Urinary bladder (tissue), 4 donors: Measurements from ENCODE around the gene TMEM272. TPM values are rescaled to one million over a fixed set of nuclear protein-coding genes. Genes with fewer than 3 reads are reported as not detected.

Source experiments
- DNase-seq: peaks from one replicate; pipeline ENCODE4 v3.0.0-alpha.2; 2015; ENCODE audit errors: extremely low spot score
- H3K27ac ChIP-seq: one replicate; pipeline ENCODE4 v1.5.1; 2013; ENCODE audit warnings: low read depth, mild to moderate bottlenecking, moderate library complexity
- H3K36me3 ChIP-seq: one replicate; pipeline ENCODE4 v1.6.1; 2013; ENCODE audit warnings: mild to moderate bottlenecking, moderate library complexity; ENCODE audit not compliant: insufficient read depth
- H3K4me1 ChIP-seq: one replicate; pipeline ENCODE4 v1.6.1; 2013; ENCODE audit warnings: mild to moderate bottlenecking, moderate library complexity; ENCODE audit not compliant: insufficient read depth
- H3K4me3 ChIP-seq: one replicate; pipeline ENCODE4 v1.5.1; 2013; ENCODE audit warnings: low read depth, low read length
- WGBS: extraction: QIAGEN DNeasy Blood & Tissue Kit; methylation state at CpG from one replicate; pipeline ENCODE4 v1.1.7; 2013; 5-methylcytosine and 5-hydroxymethylcytosine counted together
- polyA plus RNA-seq: library from polyadenylated mRNA; stranded (reverse); fragments of 200-250 nt; gene quantifications from one replicate; pipeline ENCODE4 v1.2.3, GENCODE V29; 2013
- total RNA-seq: library from RNA; depleted of rRNA; stranded (reverse); fragments of >200 nt; gene quantifications from one replicate; pipeline ENCODE4 v1.2.3, GENCODE V29; 2014
- donor health status: healthy with polysubstance abuse.
- donor health status: healthy.

TMEM272 gene
- total and polyA plus RNA-seq, 2 donors, result not detected

DNA sequence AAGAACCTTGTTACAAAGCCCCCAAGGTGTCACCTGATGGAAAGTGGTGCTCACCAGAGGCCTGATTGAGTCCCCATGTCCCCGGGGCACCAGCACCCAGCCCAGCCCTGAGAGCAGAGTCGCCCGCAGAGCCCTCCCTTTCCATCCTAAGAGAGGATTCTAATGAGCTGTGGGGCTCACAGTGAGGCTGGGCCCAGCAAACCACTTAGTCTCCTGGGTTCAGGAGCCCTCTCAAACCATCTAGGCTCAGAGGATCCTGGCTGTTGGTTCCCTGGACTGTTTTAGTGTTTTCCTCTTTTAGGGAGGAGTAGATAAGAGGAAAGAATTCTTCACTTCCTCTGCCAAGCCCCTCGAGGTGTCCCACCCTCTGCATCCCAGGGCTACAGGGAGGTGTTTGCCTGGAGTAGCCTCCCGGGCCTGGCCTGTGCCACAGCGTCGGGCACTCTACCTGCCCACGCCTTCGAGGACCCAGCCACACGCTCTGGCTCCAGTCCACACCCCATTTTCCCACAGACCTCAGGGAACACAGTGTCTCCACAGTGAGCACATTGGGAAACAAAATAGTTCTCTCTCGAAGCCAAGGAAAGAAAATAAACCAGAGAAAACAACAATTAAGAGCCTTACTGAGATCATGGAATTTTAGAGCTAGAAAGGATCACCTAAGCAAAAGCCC is 75.4 kb downstream of the TMEM272 start:
- H3K4me3 ChIP-seq, result no peak overlapping the region
- DNase-seq, result no peak
- H3K36me3 ChIP-seq, result no peaks in the 10 kb centered on the region
- H3K4me1 ChIP-seq, result no peaks in the 10 kb centered on the region
- H3K27ac ChIP-seq, result no peak overlapping the region
- WGBS, result 70% methylated on average over 11 of the region's 11 CpGs

DNA sequence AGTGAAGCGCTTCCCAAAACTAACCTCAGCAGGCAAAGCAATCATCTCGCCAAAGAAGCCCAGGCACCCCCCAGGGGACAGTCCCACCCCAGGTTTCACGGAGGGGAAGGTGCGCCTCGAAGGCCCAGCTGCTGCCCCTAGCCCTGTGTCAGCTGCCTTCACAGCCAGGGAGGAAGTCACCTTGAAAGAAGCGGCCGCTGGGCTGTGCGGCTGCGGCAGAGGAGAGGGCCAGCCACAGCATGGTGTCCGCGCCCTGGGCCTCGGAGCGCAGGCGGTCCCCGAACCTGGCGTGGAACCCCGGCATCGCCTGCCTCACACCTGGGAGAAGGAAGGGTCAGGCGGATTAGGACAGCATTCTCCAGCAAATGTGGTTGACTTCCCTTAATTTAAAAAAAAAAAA is 76.0 kb downstream of the TMEM272 start:
- 95% methylated on average over 19 of the region's 19 CpGs for WGBS
- DNase-seq, result no peak
- no peaks in the 10 kb centered on the region for H3K36me3 ChIP-seq
- H3K4me1 ChIP-seq, result no peaks in the 10 kb centered on the region
- H3K4me3 ChIP-seq, result no peak overlapping the region
- no peak overlapping the region for H3K27ac ChIP-seq

DNA sequence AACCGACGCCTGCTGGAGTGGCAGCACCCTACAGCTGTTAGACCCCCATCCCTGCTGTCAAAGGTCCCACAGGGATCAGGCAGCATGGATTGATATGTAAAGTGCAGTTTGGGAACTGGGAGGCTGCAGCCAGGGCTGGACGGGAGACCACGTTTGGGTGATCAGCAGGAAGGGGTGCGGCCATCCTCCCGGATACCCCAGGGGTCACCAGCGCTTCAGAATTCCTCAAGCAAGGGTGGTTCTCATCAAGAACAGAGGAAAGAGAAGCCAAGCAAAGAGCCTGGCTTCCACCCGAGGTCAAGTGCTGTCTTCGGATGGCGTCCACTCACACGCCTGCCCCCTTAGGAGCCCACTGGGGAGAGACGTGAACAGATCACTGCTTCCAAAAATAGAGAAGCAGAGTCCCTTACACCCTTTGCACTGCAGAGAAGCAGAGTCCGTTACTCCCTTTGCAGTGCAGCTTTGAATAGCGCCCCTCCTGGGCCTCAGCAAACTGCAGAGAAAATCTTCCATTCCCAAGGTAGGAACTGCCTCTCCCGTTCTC is 76.5 kb downstream of the TMEM272 start:
- Histone ChIP-seq H3K4me3 (no peak overlapping the region), H3K4me1 (no peaks in the 10 kb centered on the region), H3K27ac (no peak overlapping the region), H3K36me3 (no peaks in the 10 kb centered on the region)
- 82% methylated on average over 15 of the region's 15 CpGs for WGBS
- DNase-seq, result no peak

DNA sequence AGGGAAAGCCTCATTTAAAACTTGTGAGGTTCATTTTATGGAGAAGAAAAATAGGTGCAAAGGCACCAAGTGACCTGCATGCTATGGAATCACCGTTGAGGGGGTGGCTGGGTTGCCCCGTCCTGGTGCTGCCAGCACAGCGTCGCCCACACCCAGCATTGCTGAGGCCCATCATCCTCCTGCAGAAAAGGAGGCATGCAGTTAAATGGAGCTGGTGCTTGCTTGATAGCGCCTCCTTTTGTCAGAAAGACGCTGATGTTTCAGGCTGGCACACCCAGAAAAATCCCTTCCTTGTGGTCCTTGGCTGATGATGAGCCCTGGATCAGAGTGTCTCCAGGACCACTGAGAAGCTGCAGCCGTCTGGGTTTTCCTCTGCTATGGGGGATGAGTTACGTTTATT is 77.9 kb downstream of the TMEM272 start:
- no peaks in the 10 kb centered on the region for H3K4me1 ChIP-seq
- no peak for DNase-seq
- H3K4me3 ChIP-seq, result no peak overlapping the region
- no peak overlapping the region for H3K27ac ChIP-seq
- WGBS, result 89% methylated on average over 8 of the region's 8 CpGs
- H3K36me3 ChIP-seq, result no peaks in the 10 kb centered on the region

DNA sequence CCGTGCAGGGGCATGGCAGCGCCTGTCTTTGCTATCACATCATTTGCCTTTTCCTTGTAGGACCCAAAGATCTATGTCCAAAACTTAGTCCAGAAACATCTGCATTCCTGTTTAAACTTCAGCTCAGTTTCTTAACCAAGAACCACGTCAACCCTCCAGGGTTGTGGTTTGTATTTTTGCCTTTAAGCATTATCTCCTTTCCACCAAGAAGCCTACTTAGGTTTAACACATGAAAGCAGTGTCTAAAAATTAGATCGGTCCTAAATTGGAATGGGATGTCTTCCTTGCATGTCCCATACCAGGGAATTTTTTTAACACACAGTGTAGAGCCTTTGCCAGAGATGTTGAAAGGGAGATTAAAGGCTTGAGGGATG is 79.8 kb downstream of the TMEM272 start:
- 80% methylated on average over 4 of the region's 4 CpGs for WGBS
- H3K36me3 ChIP-seq, result no peaks in the 10 kb centered on the region
- no peak overlapping the region for H3K27ac ChIP-seq
- no peak for DNase-seq
- H3K4me3 ChIP-seq, result no peak overlapping the region
- no peaks in the 10 kb centered on the region for H3K4me1 ChIP-seq

DNA sequence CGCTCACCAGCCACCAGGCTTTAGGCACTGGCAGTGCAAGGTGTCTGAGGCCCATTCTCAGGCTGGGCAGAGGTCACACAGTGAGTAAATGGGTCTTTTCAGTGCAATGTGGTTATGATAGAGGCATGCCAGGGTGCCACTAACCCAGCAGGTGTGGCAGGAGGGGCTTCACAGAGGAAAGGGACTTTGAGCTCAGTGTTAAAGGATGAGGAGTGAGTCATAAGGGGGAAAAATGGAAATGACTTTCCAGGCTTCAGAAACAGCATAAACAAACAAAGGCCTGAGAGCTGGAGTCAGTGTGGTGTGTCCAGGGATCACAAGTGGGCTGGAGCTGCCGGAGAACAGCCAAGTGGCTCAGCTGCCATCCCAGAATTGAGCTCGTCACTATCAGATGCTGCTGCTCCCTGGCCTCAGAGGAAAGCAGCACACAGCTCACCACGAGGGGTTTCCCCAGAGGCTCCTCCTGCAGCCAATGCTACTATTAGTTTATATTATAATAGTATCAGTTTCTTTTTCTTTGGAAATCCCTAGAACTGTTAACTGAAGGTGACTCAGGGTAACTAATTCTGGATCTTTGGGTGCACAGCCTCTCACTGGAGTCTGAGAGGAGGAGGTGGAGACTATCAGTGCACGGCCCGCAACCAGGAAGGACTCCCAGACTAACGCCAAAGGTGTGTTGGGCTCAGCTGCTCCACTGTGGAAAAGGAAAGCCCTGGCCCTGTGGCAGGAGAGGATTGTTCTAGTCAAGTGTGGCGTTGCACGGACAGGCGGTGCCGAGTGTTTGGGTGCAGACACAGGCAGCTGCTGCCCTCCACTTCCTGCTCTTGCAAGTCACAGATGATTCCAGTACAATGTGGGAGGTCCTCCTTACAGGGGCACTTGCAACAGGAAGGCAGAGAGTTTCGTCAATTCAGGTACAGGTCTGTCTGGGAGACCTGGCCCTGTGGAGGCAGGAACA is 80.5 kb downstream of the TMEM272 start:
- Histone ChIP-seq H3K27ac (peak overlapping the region; percentile 55), H3K4me1 (no peaks in the 10 kb centered on the region), H3K36me3 (no peaks in the 10 kb centered on the region), H3K4me3 (no peak overlapping the region)
- WGBS, result 44% methylated on average over 12 of the region's 12 CpGs
- DNase-seq, result no peak

DNA sequence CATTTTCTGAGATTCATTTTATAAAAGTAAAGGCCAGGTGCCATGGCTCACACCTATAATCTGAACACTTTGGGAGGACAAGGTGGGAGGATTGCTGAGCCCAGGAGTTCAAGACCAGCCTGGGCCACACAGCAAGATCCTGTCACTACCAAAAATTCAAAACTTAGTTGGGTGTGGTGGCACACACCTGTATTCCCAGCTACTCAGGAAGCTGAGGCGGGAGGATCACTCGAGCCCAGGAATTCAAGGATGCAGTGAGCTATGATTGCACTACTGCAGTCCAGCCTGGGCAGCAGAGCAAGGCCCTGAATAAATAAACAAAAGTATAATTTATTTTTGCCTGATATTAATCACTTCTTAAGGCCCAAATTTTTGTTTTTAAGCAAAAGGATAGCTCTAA is 81.5 kb downstream of the TMEM272 start:
- no peaks in the 10 kb centered on the region for H3K36me3 ChIP-seq
- 93% methylated on average over 2 of the region's 2 CpGs for WGBS
- H3K4me3 ChIP-seq, result no peak overlapping the region
- H3K4me1 ChIP-seq, result no peaks in the 10 kb centered on the region
- H3K27ac ChIP-seq, result no peak overlapping the region
- DNase-seq, result no peak

Other genes with a start within 250 kb of the TMEM272 start
- gene DHRS12, start 41.0 kb downstream of the TMEM272 start, total RNA-seq, result 6.4 TPM
- gene DHRS12, start 41.0 kb downstream of the TMEM272 start, polyA plus RNA-seq, result 16.8 TPM
- not detected for gene CCDC70, start 16.8 kb upstream of the TMEM272 start, total RNA-seq
- gene CCDC70, start 16.8 kb upstream of the TMEM272 start, polyA plus RNA-seq, result not detected
- gene ATP7B, start 166.3 kb upstream of the TMEM272 start, total RNA-seq, result 6.7 TPM
- 3.0 TPM for gene ATP7B, start 166.3 kb upstream of the TMEM272 start, polyA plus RNA-seq
- 24.7 TPM for gene ALG11, start 167.2 kb upstream of the TMEM272 start, total RNA-seq
- 9.1 TPM for gene ALG11, start 167.2 kb upstream of the TMEM272 start, polyA plus RNA-seq
- 29.2 TPM for gene UTP14C, start 179.5 kb upstream of the TMEM272 start, total RNA-seq
- 10.7 TPM for gene UTP14C, start 179.5 kb upstream of the TMEM272 start, polyA plus RNA-seq